ENCODE measurements around the gene SERINC3.
"Not testable (repeated sequence)": the region's sequence is repeated elsewhere in the genome, so short reads cannot be mapped to it uniquely, and the experiment has no call there.

DNA sequence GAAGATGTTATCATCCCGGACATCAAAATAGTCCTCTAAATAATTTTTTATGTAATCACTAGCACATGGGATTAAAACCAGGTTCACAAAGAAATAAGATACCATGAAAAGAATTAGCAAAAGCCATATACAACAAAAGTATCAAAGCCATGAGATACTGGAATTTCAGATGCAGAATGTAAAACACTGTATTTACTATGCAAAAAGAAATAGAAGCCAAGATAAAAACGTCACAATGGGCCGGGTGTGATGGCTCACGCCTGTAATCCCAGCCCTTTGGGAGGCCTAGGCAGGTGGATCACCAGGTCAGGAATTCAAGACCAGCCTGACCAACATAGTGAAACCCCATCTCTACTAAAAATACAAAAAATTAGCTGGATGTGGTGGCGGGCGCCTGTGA, 38.9 kb upstream of the SERINC3 start:
- not testable (repeated sequence) for TF ChIP-seq POLR2AphosphoS5 (IDR thresholded peaks at IDR 0.05; ENCODE audit: low read depth, low read length); ELF1 (IDR thresholded peaks at IDR 0.05); FOXM1 (IDR thresholded peaks at IDR 0.05; ENCODE audit: low read depth); GATA2 (CRISPR knock-in tag; IDR thresholded peaks at IDR 0.05); EZH2phosphoT487 (IDR thresholded peaks at IDR 0.05; ENCODE audit: borderline replicate concordance, low read depth); JUND (IDR thresholded peaks at IDR 0.05)
- TF ChIP-seq, protein P1, sequence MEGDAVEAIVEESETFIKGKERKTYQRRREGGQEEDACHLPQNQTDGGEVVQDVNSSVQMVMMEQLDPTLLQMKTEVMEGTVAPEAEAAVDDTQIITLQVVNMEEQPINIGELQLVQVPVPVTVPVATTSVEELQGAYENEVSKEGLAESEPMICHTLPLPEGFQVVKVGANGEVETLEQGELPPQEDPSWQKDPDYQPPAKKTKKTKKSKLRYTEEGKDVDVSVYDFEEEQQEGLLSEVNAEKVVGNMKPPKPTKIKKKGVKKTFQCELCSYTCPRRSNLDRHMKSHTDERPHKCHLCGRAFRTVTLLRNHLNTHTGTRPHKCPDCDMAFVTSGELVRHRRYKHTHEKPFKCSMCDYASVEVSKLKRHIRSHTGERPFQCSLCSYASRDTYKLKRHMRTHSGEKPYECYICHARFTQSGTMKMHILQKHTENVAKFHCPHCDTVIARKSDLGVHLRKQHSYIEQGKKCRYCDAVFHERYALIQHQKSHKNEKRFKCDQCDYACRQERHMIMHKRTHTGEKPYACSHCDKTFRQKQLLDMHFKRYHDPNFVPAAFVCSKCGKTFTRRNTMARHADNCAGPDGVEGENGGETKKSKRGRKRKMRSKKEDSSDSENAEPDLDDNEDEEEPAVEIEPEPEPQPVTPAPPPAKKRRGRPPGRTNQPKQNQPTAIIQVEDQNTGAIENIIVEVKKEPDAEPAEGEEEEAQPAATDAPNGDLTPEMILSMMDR (IDR thresholded peaks at IDR 0.05), result not testable (repeated sequence)

All from SK-N-SH (cell line).